ENCODE measurements around the gene DISP2. TPM values are rescaled to one million over a fixed set of nuclear protein-coding genes. Genes with fewer than 3 reads are reported as not detected.
A peak's percentile ranks its signal among the peaks of the same experiment; 100 is the strongest.

Gene DISP2
- total and polyA plus RNA-seq, 9 of the 15 experiments (the other 6 are each of a cell fraction or from before 2014, with no cell fraction given): 0.06 to 0.89 (median 0.15) TPM; not detected in 1

- TF ChIP-seq ZNF764 (CRISPR knock-in tag; IDR thresholded peaks at IDR 0.05; ENCODE audit: low read depth) (no peak), THAP7 (CRISPR knock-in tag; IDR thresholded peaks at IDR 0.05) (no peak), E2F8 (IDR thresholded peaks at IDR 0.05; ENCODE audit: low read depth, partially characterized antibody) (no peak), ZBTB7A (IDR thresholded peaks at IDR 0.05; ENCODE audit: borderline replicate concordance, control insufficient read depth, low read depth, low read length) (no peak), GATAD2A (IDR thresholded peaks at IDR 0.05) (no peak), TEAD2 (tag; IDR thresholded peaks at IDR 0.05) (no peak), ZNF354B (CRISPR knock-in tag; IDR thresholded peaks at IDR 0.05) (no peak), ARID2 (IDR thresholded peaks at IDR 0.05) (no peak), MECOM (CRISPR knock-in tag; IDR thresholded peaks at IDR 0.05) (no peak), SAP30 (IDR thresholded peaks at IDR 0.05; ENCODE audit: borderline replicate concordance, insufficient read depth, low read depth, low read length, poor library complexity, severe bottlenecking) (peak; percentile 27), ZNF133 (CRISPR knock-in tag; IDR thresholded peaks at IDR 0.05) (no peak)
- TF ChIP-seq, protein P1, sequence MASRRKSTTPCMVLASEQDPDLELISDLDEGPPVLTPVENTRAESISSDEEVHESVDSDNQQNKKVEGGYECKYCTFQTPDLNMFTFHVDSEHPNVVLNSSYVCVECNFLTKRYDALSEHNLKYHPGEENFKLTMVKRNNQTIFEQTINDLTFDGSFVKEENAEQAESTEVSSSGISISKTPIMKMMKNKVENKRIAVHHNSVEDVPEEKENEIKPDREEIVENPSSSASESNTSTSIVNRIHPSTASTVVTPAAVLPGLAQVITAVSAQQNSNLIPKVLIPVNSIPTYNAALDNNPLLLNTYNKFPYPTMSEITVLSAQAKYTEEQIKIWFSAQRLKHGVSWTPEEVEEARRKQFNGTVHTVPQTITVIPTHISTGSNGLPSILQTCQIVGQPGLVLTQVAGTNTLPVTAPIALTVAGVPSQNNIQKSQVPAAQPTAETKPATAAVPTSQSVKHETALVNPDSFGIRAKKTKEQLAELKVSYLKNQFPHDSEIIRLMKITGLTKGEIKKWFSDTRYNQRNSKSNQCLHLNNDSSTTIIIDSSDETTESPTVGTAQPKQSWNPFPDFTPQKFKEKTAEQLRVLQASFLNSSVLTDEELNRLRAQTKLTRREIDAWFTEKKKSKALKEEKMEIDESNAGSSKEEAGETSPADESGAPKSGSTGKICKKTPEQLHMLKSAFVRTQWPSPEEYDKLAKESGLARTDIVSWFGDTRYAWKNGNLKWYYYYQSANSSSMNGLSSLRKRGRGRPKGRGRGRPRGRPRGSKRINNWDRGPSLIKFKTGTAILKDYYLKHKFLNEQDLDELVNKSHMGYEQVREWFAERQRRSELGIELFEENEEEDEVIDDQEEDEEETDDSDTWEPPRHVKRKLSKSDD (conservative IDR thresholded peaks at IDR 0.05; ENCODE audit: low read length): no peak
These were observed 33.8 kb upstream of the DISP2 start (continued) for GRCh38 chr15:40323953-40324937.

Measured in K562 (cell line).